HG02981 (cell line): ENCODE data around the gene CALML6.
"Not testable (repeated sequence)": the region's sequence is repeated elsewhere in the genome, so short reads cannot be mapped to it uniquely, and the experiment has no call there.

Source experiments
- ATAC-seq: cut with Tn5 transposase; IDR thresholded peaks from one replicate; pipeline ENCODE4 v1.9.1; 2021; ENCODE audit warnings: mild to moderate bottlenecking, moderate library complexity; ENCODE audit not compliant: unreplicated experiment

CALML6 gene

DNA sequence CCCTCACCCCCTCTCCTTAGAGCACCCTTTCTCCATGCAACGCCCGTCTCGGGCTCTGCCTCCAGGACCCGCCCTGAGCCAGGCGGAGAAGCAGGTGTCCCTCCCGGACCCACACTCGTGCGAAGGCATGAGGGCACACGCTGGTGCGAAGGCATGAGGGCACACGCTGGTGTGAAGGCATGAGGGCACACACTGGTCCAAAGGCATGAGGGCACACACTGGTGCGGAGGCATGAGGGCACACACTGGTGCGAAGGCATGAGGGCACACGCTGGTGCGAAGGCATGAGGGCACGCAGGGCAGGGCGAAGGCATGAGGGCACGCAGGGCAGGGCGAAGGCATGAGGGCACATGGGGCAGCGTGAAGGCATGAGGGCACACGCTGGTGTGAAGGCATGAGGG lies 9.8 kb downstream of the CALML6 start:
- no peak for ATAC-seq

DNA sequence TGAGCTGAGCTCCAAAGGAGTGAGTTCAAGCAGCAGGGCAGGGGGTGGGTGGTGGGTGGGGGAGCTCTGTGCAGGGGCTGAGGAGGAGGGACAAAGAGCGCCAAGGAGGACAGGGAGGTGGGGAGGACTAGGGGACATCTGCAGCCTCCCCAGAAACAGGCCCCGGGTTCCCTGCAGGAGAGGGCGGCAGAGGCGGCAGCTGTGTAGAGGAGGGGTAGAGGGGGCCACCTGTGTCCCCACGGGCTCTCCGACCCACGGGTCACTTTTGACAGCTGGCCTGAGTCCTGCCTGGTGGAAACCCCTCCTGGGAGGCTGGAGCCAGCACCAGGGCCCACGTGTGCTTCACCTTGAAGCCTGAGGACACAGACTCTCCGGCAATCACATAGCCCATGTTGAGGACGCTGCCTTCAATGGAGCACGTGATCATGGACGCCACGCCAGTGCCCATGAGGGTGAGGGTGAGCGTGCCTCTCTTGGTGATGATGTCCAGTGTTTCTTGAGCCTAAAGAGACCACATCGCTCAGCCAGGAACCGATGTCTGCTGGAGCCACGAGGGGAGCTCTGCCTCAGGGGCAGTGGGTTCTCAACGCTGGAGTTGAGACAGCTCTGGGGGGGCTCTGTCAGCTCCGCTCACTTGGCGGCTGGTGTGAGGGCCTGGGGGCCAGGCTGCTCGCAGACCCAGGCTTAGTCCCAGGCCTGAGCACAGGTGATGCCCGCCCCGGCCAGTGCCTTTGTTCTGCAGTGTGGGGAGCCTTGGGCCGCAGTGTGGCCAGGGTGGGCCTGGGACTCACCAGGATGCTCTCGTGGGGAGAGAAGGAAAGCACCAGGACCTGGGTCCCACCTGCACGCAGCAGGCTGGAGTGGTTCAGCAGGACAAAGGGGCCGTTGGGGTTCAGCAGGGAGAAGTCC lies 10.6 kb downstream of the CALML6 start:
- ATAC-seq = no peak

DNA sequence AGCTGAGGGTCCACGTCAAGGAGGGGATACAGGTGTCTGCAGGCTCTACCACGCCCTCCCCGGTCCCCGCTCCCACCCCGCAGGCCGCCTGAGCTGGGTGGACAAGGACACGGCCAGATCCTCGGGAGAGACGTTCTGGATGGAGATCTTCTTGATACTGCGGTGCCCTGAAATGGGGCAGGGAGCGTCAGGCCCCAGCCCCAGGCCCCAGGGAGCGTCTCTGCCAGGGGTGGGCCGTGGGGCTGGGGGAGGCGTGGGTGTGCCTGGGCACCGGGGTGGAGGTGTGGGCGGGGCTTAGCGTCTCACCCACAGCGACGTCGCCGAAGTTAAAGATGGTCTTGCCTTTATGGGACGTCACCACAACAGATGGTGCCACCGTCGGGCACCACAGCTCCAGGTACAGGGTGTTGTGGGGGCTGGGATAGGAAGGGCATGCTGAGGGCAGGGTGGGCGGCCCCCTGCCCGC lies 11.3 kb downstream of the CALML6 start:
- ATAC-seq = no peak

DNA sequence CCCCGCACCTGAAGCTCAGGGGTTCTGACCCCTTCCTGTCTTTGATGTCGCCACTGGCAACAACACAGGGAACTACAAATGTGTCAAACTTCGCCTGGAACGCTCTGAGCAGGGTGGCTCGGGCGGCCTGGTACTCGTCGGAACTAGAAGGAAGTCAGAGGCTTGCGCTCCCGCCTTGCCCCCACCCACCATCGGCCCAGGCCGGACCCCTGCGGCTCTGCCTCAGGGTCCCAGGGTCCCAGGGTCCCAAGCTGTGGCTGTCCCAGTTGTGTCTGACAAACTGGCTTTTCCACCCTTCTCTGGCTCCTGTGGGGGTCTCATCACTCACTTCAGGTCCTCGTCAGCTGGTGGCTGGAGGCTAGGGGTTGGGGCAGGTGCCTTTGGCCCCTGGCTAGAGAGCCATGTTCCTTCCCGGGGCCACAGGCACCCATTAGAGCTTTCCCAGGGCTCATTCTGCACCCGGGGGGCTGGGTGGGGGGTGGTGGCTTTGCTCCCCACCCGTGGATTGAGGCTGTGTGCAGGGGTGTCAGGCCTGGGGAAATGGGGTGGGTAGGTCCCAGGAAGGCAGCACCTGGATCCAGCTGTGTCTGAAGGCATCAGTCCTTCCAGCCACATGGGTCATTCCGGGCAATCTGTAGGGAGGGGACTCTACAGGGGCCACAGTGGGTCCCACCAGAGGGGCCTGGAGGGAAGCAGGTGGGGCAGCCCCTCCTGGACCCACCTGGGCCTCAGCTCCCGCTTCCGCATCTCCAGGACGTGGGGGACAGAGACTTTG lies 12.0 kb downstream of the CALML6 start:
- no peak for ATAC-seq

DNA sequence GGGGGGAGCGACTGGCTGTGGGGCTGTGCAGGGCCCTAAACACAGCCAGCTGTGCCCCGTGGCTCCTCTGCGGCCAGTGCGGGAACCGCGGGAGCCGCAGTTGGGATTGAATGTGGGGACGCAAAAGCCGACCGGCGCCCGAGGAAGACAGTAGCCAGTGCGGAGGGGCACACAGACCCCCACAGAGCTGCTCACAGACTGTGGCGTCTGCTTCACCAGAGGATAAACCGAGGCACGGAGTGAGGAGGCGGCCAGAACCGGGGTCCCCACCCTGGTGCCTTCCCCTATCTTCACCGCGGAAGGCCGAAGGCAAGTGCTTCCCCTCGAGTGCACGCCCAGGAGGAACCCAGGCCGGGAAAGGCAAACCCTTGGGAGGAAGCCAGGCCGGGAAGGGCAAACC lies 12.7 kb downstream of the CALML6 start:
- no peak for ATAC-seq

DNA sequence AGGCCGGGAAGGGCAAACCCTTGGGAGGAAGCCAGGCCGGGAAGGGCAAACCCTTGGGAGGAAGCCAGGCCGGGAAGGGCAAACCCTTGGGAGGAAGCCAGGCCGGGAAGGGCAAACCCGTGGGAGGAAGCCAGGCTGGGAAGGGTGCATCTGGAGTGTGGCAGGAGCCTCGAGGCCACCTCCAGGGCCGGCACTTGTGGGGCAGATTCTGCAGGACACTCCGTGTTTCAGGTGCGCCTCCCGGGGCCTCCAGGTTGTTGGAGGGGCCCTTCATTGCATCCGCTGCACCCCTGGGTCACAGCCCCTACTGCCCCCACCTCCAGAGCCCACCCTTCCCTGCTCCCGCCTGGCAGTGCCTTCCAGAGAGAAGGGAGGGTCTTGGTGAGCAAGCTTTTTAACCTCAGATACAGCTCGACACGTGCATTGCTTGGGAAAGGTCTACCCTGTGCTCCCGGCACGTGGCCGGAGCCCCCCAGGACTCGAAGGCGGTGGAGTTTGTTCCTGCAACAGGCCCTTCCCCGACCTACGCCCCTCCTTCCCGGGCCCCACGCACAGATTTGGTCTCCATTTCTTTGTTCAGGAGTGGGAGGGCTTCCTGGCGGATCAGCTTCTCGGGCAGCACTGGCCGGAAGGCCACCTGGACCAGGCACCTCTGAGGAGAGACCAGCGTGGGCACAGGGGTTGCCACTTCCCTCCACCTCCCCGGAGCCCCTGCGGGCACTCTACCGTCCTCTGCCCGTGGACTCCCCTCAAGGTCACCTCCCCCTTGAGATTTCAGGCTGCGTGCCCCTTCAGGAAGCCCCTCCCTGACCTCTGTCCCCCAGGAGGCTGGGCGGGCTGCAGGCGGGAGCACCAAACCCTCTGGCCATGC lies 13.4 kb downstream of the CALML6 start:
- no peak for ATAC-seq

DNA sequence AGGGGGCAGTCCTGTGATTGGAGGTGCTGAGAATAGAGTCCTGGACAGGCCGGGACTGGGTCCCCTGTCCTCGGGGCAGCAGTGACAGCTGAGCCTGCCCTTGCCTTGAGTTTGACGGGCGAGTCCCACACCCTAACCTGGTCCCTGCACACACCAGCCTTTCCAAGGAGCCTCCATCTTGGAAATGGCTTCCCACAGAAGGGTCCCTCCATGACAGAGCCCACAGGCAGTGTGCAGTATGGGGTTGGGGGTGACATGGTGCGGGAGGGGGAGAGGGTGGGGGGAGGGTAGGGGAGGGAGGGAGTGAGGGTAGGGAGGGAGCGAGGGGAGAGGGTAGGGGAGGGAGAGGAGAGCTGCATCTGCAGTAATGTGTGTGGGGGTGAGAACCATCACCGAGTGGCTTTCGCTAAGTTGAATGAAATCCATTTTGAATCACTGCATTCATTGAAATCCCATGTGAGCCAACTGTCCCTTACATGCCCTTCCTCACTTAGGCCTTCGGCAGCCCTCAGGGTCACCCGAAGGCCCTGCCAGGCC lies 14.1 kb downstream of the CALML6 start:
- no peak for ATAC-seq

DNA sequence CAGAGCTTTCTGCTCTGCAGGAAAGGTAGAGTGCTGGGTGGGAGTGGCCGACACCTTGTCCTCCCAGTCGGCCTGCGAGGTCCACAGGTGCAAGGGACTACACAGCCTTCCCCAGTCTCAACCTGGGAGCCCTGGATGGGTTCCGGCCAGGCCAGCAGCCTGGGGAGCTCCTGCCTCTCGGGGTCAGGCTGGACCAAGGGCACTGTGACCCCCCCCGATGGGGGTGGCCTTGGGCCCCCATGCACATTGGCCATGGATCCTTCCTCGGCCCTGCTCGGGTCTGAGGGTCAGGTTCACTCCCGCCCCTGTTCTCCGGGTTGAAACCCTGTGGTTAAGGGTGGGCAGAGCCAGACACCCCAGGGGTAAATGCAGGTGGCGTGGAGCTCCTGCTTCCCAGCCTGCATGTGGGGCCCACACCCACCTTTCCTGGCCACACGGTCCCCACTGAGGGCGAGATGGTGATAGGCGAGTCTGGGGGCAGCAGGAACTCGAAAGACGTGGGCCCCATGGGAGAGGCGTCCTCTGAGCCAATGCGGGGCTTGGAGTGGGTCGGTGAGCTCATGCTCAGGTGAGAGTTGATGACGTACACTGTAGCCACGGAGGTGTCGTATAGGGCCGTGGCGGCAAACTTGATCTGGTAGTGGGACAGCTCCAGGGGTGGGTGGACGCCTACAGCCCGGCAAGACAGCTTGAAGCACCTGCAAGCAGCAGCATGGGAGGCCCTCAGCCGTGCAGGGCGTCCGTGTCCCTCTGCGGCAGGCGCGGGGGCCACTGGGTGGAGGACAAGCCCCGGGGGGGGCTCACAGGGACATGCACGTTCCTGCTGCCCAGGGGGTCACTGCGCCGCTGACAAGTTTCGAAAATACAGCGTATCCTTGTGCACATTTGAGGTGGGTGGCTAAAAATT lies 14.8 kb downstream of the CALML6 start:
- ATAC-seq = no peak

DNA sequence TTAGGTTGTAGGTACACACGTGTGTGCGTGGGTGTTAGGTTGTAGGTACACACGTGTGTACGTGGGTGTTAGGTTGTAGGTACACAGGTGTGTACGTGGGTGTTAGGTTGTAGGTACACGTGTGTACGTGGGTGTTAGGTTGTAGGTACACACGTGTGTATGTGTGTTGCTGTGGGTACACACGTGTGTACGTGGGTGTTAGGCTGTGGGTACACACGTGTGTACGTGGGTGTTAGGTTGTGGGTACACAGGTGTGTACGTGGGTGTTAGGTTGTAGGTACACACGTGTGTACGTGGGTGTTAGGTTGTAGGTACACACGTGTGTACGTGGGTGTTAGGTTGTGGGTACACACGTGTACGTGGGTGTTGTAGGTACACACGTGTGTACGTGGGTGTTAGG lies 19.8 kb downstream of the CALML6 start:
- not testable (repeated sequence) for ATAC-seq

DNA sequence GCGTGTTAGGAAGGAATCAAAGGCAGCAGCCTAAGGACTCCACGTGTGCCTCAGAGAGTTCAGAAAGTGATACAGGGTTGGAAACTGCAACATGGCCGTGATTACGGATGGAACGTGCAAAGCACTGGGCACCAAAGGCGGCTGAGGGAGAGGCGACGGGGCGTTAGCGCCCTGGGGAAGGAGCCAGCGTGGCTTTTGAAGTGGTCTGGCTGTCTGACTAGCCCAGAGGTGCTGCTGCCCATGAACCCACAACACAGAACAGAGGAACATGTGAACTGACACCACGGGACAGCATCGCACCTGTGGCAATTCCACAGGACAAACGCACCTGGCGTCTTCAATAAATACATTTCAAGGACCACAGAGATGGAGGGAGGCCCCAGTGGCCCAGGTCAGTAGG lies 22.0 kb downstream of the CALML6 start:
- no peak for ATAC-seq

DNA sequence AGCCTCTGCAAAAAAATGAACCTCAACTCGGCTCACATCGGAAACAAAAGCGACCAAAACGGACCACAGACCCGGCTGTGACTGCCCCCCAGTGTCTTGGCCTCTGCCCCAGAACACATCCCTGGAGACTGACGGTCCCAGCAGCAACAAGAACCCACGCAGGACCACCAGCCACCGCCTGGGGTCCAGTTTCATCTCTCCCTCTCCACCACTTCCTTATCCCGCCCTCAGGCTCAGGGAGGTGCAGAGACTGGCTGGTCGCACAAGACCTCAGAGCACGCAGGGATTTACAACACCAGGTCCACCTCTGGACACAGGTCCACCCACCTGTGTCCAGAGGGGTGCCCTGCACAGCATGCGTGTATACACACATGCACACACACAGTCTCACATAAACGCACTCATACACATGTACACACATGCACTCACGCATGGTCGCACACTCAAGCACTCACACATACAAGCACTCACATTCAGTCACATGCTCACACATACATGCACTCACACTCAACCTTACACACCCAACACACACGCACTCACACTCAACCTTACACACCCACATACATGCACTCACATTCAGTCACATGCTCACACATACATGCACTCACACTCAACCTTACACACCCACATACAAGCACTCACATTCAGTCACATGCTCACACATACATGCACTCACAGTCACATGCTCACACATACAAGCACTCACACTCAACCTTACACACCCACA lies 22.7 kb downstream of the CALML6 start:
- no peak for ATAC-seq

DNA sequence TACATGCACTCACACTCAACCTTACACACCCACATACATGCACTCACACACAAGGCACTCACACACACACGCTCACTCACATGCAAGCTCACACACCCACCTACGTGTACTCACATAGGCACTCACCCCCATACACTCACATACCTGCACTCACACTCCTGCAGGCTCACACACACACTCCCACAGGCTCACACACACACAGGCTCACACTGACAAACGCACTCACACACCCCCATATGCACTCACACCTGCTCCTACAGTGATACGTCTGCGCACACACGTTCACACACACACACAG lies 23.2 kb downstream of the CALML6 start:
- ATAC-seq = no peak

DNA sequence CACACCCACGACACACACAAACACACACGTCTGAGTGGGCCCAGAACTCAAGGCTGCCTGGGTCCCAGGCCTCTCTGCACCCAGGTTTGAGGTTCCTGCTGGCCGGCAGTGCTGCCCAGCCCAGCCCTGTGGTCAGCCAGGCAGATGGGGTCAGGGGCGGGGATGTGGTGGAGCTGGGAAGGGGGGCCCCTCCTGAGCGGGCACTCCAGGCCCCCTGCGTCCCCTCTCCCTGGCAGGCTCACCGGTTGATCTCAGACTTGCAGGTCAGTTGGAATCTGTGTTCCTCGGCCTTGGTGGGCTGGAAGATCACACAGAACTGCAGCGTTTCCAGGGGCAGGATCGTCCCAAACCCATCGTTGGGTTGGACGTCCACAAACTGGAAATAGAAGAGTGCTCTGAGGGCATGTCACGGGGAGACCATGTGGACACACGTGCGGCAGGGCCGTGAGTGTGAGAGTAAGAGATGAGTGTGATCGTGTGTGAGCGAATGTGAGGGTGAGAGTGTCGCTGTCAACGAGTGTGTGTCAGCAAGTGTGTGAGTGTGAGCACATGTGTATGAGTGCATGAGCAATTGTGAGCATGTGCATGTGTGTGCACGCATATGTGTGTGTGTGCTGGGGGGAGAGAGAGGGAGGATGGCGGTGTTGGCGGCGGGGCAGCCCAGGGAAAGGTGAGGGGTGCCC lies 23.7 kb downstream of the CALML6 start:
- ATAC-seq = no peak

DNA sequence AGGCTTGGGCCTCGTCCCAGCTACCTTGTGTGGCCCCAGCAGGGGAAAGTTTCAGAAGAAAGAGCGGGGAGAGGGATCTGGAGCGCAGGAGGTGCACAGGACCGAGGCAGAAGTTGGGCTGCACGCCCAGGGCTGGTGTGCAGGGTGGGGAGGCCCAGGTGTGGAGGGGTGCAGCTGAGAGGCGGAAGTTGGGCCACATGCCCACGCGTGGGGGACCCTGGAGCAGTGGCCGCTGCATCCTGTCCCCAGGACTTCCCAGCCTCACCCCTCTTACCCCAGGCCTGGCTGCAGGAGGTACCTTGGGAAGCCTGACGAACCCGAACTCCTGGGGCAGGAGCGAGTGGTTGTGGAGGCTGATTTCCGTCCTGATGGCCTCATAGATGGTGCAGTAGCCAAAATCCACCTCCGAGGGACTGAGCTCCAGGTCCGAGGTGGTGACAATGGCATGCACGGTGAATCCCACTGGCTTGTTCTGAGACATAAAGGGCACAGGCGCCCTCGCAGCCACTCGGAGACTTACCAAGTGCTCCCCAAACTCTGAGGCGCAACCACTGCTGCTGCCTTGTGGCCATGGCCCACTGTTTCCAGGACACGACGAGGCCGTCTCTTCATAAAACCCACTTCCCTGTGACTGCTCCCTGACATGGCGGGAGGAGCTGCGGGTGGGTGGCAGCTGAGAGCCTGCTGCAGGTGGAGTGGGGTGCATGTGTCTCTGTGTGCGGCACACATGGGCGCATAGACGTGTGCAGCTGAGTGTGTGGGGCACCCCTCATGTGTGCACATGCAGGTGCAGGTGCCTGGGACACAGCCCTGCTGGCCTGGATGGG lies 24.4 kb downstream of the CALML6 start:
- ATAC-seq = no peak

DNA sequence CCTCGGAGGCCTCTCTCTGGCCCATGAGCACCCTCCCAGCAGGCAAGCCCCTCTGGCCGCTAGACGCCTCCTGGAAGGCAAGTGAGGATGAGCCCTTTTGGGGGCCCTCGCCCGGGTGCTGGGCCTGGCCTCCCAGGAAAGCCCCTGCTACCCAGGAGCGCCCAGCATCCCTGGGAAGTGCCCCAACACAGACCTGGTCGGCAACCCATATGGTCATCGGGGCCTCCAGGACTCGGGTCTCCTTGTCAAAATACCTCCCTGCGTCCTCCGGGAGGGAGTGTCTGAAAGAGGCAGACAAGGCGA lies 25.0 kb downstream of the CALML6 start:
- ATAC-seq = no peak

DNA sequence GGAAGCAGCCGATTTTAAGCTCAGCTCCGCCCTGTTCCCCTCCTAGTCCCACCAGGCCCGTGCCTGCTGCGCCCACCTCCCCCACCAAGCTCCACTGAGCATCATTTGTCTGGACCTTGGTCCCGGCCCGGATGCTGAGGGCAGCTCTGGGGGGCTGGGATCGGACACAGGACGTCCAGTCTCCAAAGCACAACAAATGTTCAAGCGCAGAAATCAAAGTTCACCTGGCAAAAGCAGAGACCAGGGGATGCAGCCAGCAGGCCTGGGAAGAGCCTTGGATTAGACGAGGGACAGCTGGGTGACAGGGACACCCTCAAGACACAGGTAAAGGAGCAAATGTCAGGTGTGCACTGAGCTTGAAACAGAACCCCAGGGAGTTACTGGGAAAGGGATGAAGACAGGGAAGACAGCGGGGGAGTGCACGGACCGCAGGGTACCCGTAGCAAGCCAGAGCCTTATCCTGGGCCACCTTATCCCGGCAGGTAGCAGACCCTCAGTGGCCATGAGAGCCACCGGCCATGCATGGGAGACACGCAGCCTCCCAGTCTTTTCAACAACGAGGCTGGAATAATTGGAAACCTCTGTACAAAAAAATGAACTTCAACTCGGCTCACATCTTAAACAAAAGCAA lies 26.3 kb downstream of the CALML6 start:
- no peak for ATAC-seq

DNA sequence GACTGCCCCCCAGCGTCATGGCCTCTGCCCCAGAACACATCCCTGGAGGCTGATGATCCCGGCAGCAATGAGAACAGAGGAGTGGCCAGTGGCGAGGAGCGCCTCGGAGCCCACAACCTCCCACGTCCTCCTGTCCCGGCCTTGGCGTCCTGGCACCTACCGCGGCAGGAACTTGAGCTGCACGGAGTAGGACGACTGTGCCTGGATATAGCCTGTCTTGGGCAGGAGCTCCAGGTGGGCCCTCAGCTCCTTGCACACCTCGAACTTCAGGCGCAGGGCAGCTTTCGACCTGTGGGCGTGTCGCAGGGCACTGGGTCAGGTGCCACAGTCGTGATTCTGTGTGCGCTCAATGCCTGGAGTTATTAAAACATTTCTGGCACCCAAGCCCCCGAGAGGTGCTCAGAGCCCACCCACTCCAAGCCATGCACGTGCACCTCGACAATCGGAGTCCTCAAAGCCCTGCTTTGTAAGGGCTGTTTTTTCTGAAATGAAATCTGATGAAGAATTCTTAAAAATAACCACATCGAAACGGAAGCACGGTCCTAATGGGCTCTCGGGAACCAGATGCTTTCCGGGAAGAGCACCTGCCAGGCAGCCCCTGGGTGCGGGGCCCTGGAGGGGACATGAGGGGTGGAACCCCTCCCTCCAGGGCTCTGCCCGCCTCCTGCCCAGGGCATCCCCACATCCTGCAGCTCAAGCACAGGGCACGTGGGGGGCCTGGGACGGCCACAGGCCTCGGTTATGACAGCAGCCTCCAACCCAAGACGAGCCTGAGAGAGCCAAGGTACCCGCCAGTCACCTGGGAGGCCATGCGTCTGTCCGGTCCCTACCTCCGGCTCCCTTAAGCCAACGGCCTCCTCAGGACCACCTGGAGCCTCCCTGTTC lies 27.1 kb downstream of the CALML6 start:
- no peak for ATAC-seq
